Activated B cell treated with CpG ODN at 0.5 μM for 24 hours (primary cell): ENCODE results near the gene GSN. TPM values are rescaled to one million over a fixed set of nuclear protein-coding genes. Genes with fewer than 3 reads are reported as not detected.

Experiments
- ATAC-seq: fragments of 200-7000 bp; cut with Tn5 transposase; one replicate; pipeline ENCODE4 v1.10.0; 2021; ENCODE audit warnings: low read depth, mild to moderate bottlenecking, moderate library complexity
- CTCF ChIA-PET: fragments of 350-600 bp; sonication (Branson Sonifier 250); formaldehyde crosslinking; loops from one replicate; lab custom pipeline; 2021; ENCODE audit warnings: antibody characterized with exemption; lab: Charles Lee
- POLR2A ChIA-PET: fragments of 350-600 bp; sonication (Branson Sonifier 250); formaldehyde crosslinking; loops from one replicate; lab custom pipeline; 2021; ENCODE audit warnings: antibody characterized with exemption; lab: Charles Lee
- DNase-seq: peaks from one replicate; pipeline ENCODE4 v3.0.0; 2022
- H3K27ac Mint-ChIP-seq: one replicate; pipeline ENCODE4 v1.8.0; 2020; ENCODE audit warnings: mixed read lengths
- H3K27me3 Mint-ChIP-seq: one replicate; pipeline ENCODE4 v1.8.0; 2021; ENCODE audit warnings: mixed read lengths
- H3K36me3 Mint-ChIP-seq: one replicate; pipeline ENCODE4 v1.8.0; 2021; ENCODE audit warnings: low read depth, mixed read lengths
- H3K4me1 Mint-ChIP-seq: one replicate; pipeline ENCODE4 v1.8.0; 2021; ENCODE audit warnings: mixed read lengths
- H3K4me3 Mint-ChIP-seq: one replicate; pipeline ENCODE4 v1.8.0; 2020; ENCODE audit warnings: mild to moderate bottlenecking, mixed read lengths
- H3K9me3 Mint-ChIP-seq: one replicate; pipeline ENCODE4 v1.8.0; 2020; ENCODE audit warnings: mixed read lengths
- intact Hi-C: fragments of 100-400 bp; cut with micrococcal nuclease; formaldehyde crosslinking; loops from one replicate; pipeline ENCODE4 v1.15.1; 2024
- total RNA-seq: library from RNA; stranded (reverse); gene quantifications from 2 replicates; pipeline ENCODE4 v1.2.3, GENCODE V29; 2022
- TF ChIP-seq, protein P1 (sequence below): fragments of 200-600 bp; IDR thresholded peaks from one replicate; pipeline ENCODE4 v1.8.0; 2022; ENCODE audit warnings: antibody characterized with exemption, mild to moderate bottlenecking

GSN gene
- total RNA-seq, 1 donor from 2014 or later, result 26.5 TPM

- peaks cover 10% of the 10 kb centered on the region for H3K4me1 Mint-ChIP-seq
- DNase-seq, result no peak
- H3K36me3 Mint-ChIP-seq, result peaks cover 6% of the 10 kb centered on the region
- H3K9me3 Mint-ChIP-seq, result no peaks in the 10 kb centered on the region
- intact Hi-C loops, result no loop called here
- ChIA-PET POLR2A (no interaction called here), CTCF (interaction anchor here (1.7 kb wide), 1 partner anchor 14 kb away, joined by 5 read pairs; no protein-coding TSS in a partner anchor)
- ATAC-seq, result no peak
- no peaks in the 10 kb centered on the region for H3K27me3 Mint-ChIP-seq
- no peak overlapping the region for H3K27ac Mint-ChIP-seq
- TF ChIP-seq, protein P1, sequence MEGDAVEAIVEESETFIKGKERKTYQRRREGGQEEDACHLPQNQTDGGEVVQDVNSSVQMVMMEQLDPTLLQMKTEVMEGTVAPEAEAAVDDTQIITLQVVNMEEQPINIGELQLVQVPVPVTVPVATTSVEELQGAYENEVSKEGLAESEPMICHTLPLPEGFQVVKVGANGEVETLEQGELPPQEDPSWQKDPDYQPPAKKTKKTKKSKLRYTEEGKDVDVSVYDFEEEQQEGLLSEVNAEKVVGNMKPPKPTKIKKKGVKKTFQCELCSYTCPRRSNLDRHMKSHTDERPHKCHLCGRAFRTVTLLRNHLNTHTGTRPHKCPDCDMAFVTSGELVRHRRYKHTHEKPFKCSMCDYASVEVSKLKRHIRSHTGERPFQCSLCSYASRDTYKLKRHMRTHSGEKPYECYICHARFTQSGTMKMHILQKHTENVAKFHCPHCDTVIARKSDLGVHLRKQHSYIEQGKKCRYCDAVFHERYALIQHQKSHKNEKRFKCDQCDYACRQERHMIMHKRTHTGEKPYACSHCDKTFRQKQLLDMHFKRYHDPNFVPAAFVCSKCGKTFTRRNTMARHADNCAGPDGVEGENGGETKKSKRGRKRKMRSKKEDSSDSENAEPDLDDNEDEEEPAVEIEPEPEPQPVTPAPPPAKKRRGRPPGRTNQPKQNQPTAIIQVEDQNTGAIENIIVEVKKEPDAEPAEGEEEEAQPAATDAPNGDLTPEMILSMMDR, result no peak
- H3K4me3 Mint-ChIP-seq, result no peak overlapping the region
Observed at GRCh38 chr9:121292051-121292450, 24.1 kb downstream of the GSN start.

DNA sequence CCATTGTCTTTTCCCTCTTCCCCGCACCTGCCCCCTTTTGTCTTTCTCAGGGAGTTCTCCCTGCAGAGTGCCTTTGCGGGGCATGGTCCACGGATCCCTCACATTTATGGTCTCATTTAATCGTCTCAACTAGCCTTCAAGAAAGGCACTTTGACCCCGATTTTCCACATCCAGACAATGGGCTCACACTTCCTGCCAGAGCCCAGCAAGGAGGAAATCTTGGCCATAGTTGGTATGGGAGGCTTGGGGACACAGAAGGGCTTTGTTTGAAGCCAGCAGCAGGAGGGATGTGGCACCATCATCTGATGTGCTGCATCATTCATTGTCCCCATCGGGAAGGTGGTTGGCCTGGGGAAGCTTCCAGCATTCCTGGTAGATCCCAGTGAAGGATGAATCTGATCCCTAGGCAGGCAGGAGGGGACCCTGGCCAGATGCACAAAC, 24.9 kb downstream of the GSN start:
- Mint-ChIP-seq H3K27me3 (no peaks in the 10 kb centered on the region), H3K4me1 (peaks cover 14% of the 10 kb centered on the region), H3K4me3 (no peak overlapping the region), H3K27ac (no peak overlapping the region), H3K9me3 (no peaks in the 10 kb centered on the region), H3K36me3 (peaks cover 6% of the 10 kb centered on the region)
- POLR2A ChIA-PET, result no interaction called here
- no peak for ATAC-seq
- intact Hi-C loops, result no loop called here
- no peak for DNase-seq
- CTCF ChIA-PET, result interaction anchor here (1.7 kb wide), 1 partner anchor 15 kb away, joined by 5 read pairs; no protein-coding TSS in a partner anchor
- TF ChIP-seq, protein P1, result no peak

DNA sequence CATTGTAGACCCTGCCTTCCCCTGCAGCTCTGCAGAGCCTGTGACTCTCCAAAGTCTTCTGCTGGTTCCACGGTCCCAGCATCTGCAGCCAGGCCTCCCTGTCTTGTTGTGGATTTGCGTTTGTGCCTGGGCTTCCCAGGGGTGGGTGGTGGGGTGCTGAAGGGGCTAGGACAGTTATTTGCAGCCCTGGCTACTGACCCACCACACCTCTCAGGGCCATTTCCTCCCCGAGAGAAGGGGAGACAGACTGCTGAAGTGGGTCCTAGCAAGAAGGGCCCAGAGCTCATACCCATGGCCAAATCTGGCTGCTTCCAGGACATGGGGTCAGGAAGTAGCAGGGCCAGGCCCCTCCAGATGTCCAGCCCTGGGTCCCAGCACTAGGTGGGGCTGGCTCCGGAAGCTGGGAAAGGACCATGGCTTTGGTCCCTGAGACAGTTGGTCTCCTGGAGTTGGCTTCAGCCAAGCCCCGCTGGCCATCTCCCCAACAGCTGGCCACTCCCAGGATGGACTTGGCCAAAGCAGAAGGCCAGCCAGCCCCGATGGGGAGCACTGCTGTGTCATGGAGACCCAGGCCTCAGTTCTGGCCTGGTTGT, 26.3 kb downstream of the GSN start:
- intact Hi-C loops, result no loop called here
- ChIA-PET CTCF (no interaction called here), POLR2A (interaction anchor here (1.2 kb wide), 1 partner anchor 17 kb away, joined by 3 read pairs; no protein-coding TSS in a partner anchor)
- H3K9me3 Mint-ChIP-seq, result no peaks in the 10 kb centered on the region
- H3K36me3 Mint-ChIP-seq, result peaks cover 2% of the 10 kb centered on the region
- peaks cover 16% of the 10 kb centered on the region for H3K4me1 Mint-ChIP-seq
- TF ChIP-seq, protein P1, result no peak
- DNase-seq (no peak), ATAC-seq (no peak)
- no peak overlapping the region for H3K27ac Mint-ChIP-seq
- no peak overlapping the region for H3K4me3 Mint-ChIP-seq
- no peaks in the 10 kb centered on the region for H3K27me3 Mint-ChIP-seq

DNA sequence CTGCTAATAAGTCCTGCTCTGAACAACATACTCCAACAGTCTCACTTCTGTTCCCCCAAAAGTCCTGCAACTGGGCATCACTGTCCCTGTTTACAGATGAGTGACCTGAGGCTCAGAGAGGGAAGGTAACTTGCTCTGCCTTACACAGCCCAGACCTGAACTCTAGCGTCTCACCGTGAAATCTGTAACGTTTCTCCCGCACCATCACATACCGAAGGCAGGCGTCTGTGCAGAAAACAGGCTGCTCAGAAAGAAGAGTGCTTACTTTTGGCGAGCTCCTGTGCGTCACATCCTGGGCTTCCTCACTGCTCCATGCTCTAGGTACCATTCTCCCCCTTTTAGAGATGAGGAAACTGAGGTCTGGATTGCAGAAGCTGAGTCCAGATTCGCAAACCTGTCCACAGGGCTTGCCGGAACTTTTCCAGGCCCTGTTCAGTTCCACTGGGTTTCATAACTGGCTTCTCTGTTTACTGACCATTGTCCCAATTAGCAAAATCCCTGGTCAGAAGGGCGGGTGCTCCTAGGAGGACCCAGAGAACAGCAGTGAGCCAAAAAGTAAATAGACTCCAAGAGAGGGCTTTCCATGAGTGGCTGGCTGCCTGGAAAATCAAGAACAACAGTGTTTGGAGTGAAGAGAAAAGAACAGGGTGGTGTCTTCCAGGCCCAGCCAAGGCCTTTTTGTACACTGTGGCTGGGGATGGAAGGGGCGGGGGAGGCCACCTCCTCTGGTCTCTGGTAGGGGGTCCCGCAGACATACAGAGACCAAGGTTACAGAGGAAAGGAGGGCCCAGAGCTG, 27.1 kb downstream of the GSN start:
- no peaks in the 10 kb centered on the region for H3K27me3 Mint-ChIP-seq
- intact Hi-C loops, result loop anchor here (5.0 kb wide), 1 partner anchor 83 kb away; no protein-coding TSS in a partner anchor
- H3K4me3 Mint-ChIP-seq, result no peak overlapping the region
- peak overlapping the region; percentile 10 for H3K27ac Mint-ChIP-seq
- DNase-seq, result no peak
- peaks cover 2% of the 10 kb centered on the region for H3K36me3 Mint-ChIP-seq
- no peaks in the 10 kb centered on the region for H3K9me3 Mint-ChIP-seq
- ChIA-PET CTCF (no interaction called here), POLR2A (interaction anchor here (1.2 kb wide), 1 partner anchor 18 kb away, joined by 3 read pairs; no protein-coding TSS in a partner anchor)
- TF ChIP-seq, protein P1, result no peak
- ATAC-seq, result no peak
- peaks cover 21% of the 10 kb centered on the region for H3K4me1 Mint-ChIP-seq

GRCh38 chr9:121295662-121296191, 27.8 kb downstream of the GSN start:
- ATAC-seq (no peak), DNase-seq (no peak)
- no peaks in the 10 kb centered on the region for H3K9me3 Mint-ChIP-seq
- ChIA-PET POLR2A (interaction anchor here (1.2 kb wide), 1 partner anchor 18 kb away, joined by 3 read pairs; no protein-coding TSS in a partner anchor), CTCF (no interaction called here)
- intact Hi-C loops, result loop anchor here (5.0 kb wide), 1 partner anchor 83 kb away; no protein-coding TSS in a partner anchor
- no peak overlapping the region for H3K4me3 Mint-ChIP-seq
- TF ChIP-seq, protein P1, result no peak
- H3K27ac Mint-ChIP-seq, result no peak overlapping the region
- peaks cover 27% of the 10 kb centered on the region for H3K4me1 Mint-ChIP-seq
- H3K36me3 Mint-ChIP-seq, result peaks cover 2% of the 10 kb centered on the region
- peaks cover 5% of the 10 kb centered on the region for H3K27me3 Mint-ChIP-seq
